NCI-H1694 treated with DMSO at 0.1 percent for 48 hours (cell line): ENCODE data around the gene LYRM4.
"Not testable (repeated sequence)": the region's sequence is repeated elsewhere in the genome, so short reads cannot be mapped to it uniquely, and the experiment has no call there.

Source experiments
- DNase-seq: peaks from one replicate; lab custom pipeline; 2025; lab: John Stamatoyannopoulos, UW

Gene LYRM4

GRCh38 chr6:5078121-5078669 is 182.6 kb downstream of the LYRM4 start:
- no peak for DNase-seq

DNA sequence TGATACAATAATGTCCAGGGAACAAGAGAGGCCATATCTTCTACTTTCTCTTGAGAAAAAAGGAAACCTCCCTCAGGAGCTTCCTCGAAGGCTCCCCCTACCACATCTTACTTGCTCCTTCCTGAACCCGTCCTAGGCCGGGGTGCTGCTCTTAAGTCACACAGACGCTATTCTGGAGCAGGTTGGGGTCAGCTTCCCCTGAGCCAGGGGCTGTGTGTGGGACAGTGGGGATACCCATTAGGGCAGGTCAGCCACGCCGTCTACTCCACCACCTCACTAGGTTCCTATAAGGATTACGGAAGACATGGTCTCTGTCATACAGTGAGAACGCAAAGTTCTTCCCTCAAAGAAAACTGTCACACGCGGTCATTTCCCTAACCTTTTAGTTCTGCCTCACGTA is 183.8 kb downstream of the LYRM4 start:
- no peak for DNase-seq

- no peak for DNase-seq
Measured at GRCh38 chr6:5073992-5074391, 186.8 kb downstream of the LYRM4 start.

DNA sequence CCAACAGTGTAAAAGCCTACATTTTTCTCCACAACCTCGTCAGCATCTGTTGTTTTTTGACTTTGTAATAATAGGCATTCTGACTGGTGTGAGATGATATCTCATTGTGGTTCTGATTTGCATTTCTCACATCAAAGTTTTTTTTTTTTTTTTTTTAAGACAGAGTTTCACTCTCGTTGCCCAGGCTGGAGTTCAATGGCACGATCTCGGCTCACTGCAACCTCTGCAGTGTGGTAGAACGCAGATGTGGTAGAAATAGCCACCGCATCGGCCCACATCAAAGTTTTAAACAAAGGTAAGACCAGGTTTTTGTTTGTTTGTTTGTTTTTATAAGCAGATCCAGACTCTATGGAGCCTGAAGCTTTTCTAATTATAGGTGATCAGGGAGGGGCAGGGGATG is 188.3 kb downstream of the LYRM4 start:
- DNase-seq = no peak

DNA sequence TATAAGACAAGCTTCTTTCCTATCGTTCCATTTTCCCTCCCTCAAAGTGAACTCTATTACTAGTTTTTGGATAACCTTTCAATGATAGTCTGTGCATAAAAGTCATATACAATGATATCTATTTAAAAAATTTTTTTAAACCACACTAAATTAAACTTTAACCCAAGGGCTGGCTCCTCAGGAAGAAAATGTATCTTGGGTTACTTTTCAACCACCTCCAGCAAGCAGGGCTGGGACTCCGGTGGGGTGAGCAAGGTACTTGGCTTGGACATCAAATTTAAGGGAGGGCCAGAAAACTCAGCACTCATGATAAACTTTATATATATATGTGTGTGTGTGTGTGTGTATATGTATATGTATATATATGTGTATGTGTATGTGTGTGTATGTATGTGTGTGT is 189.5 kb downstream of the LYRM4 start:
- no peak for DNase-seq

GRCh38 chr6:5068153-5068751 is 192.5 kb downstream of the LYRM4 start:
- DNase-seq = no peak

DNA sequence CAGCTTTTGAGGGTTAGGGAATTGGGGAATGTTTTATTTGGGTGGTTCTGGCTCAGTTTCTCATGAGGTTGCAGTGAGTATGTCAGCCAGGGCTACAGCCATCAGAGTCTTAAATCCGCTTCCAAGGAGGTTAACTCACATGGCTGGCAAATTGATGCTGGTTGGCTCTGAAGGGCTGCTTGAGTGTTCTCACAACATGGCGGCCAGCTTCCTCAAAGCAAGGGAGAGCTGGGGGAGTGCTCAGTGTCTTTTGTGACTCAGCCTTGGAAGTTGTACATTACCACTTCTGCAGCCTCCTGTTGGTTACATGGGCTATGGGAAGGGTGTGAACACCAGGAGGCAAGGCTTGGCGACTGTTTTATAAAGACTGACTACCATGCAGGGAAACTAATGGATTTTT is 193.4 kb downstream of the LYRM4 start:
- DNase-seq = no peak

- no peak for DNase-seq
Measured at GRCh38 chr6:5066456-5067093, 194.2 kb downstream of the LYRM4 start.

DNA sequence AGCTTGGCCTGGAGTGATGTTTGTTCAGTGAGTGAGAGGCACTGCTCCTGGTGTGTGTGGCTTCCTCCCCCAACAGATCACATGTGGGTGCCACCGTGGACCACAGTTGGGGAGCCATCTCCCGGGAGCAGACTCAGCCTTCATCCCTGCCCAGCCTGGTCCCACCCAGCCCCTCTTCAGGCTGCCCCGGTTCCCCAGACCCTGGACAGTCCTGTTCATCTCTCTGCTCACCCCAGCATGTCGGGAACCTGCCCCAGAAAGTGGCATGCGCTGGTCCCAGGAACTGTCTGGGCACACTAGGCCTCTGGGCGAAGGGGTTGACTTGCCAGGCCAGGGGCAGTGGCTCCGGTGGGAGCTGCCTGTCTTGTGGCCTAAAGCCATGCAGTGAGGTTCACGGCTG is 197.1 kb downstream of the LYRM4 start:
- no peak for DNase-seq

- no peak for DNase-seq
Measured at GRCh38 chr6:5061152-5061551, 199.6 kb downstream of the LYRM4 start.

- DNase-seq = not testable (repeated sequence)
Measured at GRCh38 chr6:5060439-5060838, 200.3 kb downstream of the LYRM4 start.

GRCh38 chr6:5059036-5059896 is 201.5 kb downstream of the LYRM4 start:
- no peak for DNase-seq
